Measurements from ENCODE around the gene UGT1A4.

DNA sequence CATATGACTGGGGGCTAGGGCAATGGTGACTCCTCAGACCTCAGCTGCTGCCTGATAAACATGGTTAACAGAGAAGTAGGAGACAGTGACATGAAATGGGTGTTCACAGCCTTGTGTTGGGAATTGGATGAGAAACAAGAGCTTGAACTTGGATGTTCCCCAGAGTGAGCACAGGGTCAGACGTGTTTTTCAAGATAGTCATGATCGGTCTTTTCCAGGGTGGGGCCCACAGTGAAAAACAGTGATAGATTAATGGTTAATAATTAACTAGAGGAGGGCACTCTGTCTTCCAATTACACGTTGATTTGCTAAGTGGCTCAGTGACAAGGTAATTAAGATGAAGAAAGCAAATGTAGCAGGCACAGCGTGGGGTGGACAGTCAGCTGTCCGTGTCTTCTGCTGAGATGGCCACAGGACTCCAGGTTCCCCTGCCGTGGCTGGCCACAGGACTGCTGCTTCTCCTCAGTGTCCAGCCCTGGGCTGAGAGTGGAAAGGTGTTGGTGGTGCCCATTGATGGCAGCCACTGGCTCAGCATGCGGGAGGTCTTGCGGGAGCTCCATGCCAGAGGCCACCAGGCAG lies 10.3 kb downstream of the UGT1A4 start, which contains the start of gene UGT1A3:
- TF ChIP-seq, protein P1, sequence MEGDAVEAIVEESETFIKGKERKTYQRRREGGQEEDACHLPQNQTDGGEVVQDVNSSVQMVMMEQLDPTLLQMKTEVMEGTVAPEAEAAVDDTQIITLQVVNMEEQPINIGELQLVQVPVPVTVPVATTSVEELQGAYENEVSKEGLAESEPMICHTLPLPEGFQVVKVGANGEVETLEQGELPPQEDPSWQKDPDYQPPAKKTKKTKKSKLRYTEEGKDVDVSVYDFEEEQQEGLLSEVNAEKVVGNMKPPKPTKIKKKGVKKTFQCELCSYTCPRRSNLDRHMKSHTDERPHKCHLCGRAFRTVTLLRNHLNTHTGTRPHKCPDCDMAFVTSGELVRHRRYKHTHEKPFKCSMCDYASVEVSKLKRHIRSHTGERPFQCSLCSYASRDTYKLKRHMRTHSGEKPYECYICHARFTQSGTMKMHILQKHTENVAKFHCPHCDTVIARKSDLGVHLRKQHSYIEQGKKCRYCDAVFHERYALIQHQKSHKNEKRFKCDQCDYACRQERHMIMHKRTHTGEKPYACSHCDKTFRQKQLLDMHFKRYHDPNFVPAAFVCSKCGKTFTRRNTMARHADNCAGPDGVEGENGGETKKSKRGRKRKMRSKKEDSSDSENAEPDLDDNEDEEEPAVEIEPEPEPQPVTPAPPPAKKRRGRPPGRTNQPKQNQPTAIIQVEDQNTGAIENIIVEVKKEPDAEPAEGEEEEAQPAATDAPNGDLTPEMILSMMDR (conservative IDR thresholded peaks at IDR 0.05) = no peak
- TF ChIP-seq EZH2 (IDR thresholded peaks at IDR 0.05; ENCODE audit: low read depth) = no peak
